ENCODE data around the gene CLNK. TPM values are rescaled to one million over a fixed set of nuclear protein-coding genes. Genes with fewer than 3 reads are reported as not detected.

The CLNK gene
- total and polyA plus RNA-seq, 4 donors: under 0.01 to 0.26 (median 0.11) TPM

DNA sequence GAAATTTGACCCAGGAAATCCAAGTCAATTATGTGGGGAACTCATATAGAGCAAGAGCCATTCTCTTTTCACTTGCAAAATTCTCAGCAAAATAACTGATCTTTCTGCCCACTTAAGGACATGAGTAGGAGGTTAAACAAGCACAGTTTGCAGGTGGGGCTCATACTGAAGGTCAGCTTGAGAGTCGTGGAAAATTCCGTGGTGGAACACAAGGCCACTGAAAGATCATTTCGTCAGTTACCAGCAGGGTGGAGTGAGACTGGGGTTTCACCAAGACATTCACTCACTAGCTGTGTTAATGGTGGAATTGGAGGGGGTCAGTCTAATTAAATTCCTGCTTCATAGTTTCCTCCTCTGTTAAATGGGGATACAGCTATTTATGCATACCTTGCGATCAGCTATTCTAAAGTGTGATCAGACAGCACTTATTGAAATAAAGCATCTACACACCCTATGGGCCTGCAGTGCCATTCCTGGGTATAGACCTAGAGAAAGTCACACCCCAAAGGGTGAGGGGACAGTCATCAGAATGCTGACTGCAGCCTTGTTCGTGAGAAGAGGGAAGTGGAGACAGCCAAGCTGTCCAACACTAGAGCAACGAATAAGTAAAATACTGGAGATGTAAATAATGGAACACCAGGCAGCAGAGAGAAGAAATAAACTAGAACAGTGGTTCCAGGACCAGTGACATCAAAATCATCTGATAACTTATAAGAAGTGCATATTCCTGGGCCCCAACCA is 42.7 kb upstream of the CLNK start:
- H3K27me3 ChIP-seq (ENCODE audit: control insufficient read depth, insufficient read depth, low read length): no peaks in the 10 kb centered on the region
- H3K27ac ChIP-seq (ENCODE audit: low read depth, low read length): no peak overlapping the region
- H3K4me1 ChIP-seq (ENCODE audit: control insufficient read depth, insufficient read depth, low read length): no peaks in the 10 kb centered on the region
- no peaks in the 10 kb centered on the region for H3K9me3 ChIP-seq (ENCODE audit: control insufficient read depth, insufficient read depth, low read length)
- H3K36me3 ChIP-seq (ENCODE audit: control insufficient read depth, insufficient read depth, low read length): no peaks in the 10 kb centered on the region
- DNase-seq (ENCODE audit: low read depth in 4 of 6, low spot score in 6 of 6): no peak
- WGBS (ENCODE audit: insufficient coverage): 93% methylated on average over 3 of the region's 6 CpGs
- no peak overlapping the region for H3K4me3 ChIP-seq (ENCODE audit: low read depth, low read length)

- WGBS (ENCODE audit: insufficient coverage): no CpG with 5 or more reads among the region's 4 CpGs
- Histone ChIP-seq H3K27ac (ENCODE audit: low read depth, low read length) (no peak overlapping the region), H3K4me1 (ENCODE audit: control insufficient read depth, insufficient read depth, low read length) (no peaks in the 10 kb centered on the region), H3K27me3 (ENCODE audit: control insufficient read depth, insufficient read depth, low read length) (no peaks in the 10 kb centered on the region), H3K9me3 (ENCODE audit: control insufficient read depth, insufficient read depth, low read length) (peaks cover 2% of the 10 kb centered on the region), H3K36me3 (ENCODE audit: control insufficient read depth, insufficient read depth, low read length) (no peaks in the 10 kb centered on the region), H3K4me3 (ENCODE audit: low read depth, low read length) (no peak overlapping the region)
- DNase-seq (ENCODE audit: low read depth in 4 of 6, low spot score in 6 of 6): no peak
Measured at GRCh38 chr4:10722957-10723356, 38.4 kb upstream of the CLNK start.

- Histone ChIP-seq H3K36me3 (ENCODE audit: control insufficient read depth, insufficient read depth, low read length) (no peaks in the 10 kb centered on the region), H3K4me3 (ENCODE audit: low read depth, low read length) (no peak overlapping the region), H3K27ac (ENCODE audit: low read depth, low read length) (no peak overlapping the region), H3K27me3 (ENCODE audit: control insufficient read depth, insufficient read depth, low read length) (no peaks in the 10 kb centered on the region), H3K9me3 (ENCODE audit: control insufficient read depth, insufficient read depth, low read length) (peaks cover 2% of the 10 kb centered on the region), H3K4me1 (ENCODE audit: control insufficient read depth, insufficient read depth, low read length) (no peaks in the 10 kb centered on the region)
- DNase-seq (ENCODE audit: low read depth in 4 of 6, low spot score in 6 of 6): no peak
- WGBS (ENCODE audit: insufficient coverage): no CpG with 5 or more reads among the region's 4 CpGs
Measured at GRCh38 chr4:10721616-10722015, 37.0 kb upstream of the CLNK start.

- H3K27me3 ChIP-seq (ENCODE audit: control insufficient read depth, insufficient read depth, low read length): no peaks in the 10 kb centered on the region
- H3K27ac ChIP-seq (ENCODE audit: low read depth, low read length): no peak overlapping the region
- no peaks in the 10 kb centered on the region for H3K4me1 ChIP-seq (ENCODE audit: control insufficient read depth, insufficient read depth, low read length)
- H3K36me3 ChIP-seq (ENCODE audit: control insufficient read depth, insufficient read depth, low read length): no peaks in the 10 kb centered on the region
- H3K4me3 ChIP-seq (ENCODE audit: low read depth, low read length): no peak overlapping the region
- H3K9me3 ChIP-seq (ENCODE audit: control insufficient read depth, insufficient read depth, low read length): peaks cover 7% of the 10 kb centered on the region
- no peak for DNase-seq (ENCODE audit: low read depth in 4 of 6, low spot score in 6 of 6)
- no CpG with 5 or more reads among the region's 2 CpGs for WGBS (ENCODE audit: insufficient coverage)
Measured at GRCh38 chr4:10716163-10716562, 31.6 kb upstream of the CLNK start.

DNA sequence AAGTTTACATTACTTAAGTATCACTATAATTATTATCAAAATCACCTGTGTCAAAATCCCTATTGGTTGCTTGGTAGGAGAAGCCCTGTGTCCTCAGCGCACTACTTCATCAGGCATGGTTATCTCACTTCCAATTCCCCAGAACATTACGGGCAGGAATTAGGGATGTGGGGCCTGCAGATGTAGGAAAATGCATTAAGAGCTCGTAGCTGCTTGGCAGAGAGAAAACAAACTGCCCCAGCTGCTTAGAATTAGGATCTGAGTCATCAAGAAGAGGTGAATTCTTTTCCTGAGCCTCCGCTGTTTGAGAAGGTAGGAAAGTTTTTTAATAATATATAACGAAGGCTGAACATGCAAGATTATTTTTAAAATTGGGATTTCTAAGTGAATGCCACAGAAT is 31.1 kb upstream of the CLNK start:
- Histone ChIP-seq H3K4me3 (ENCODE audit: low read depth, low read length) (no peak overlapping the region), H3K9me3 (ENCODE audit: control insufficient read depth, insufficient read depth, low read length) (peaks cover 7% of the 10 kb centered on the region), H3K36me3 (ENCODE audit: control insufficient read depth, insufficient read depth, low read length) (no peaks in the 10 kb centered on the region), H3K4me1 (ENCODE audit: control insufficient read depth, insufficient read depth, low read length) (no peaks in the 10 kb centered on the region), H3K27ac (ENCODE audit: low read depth, low read length) (no peak overlapping the region), H3K27me3 (ENCODE audit: control insufficient read depth, insufficient read depth, low read length) (no peaks in the 10 kb centered on the region)
- 33% methylated on average over 1 of the region's 5 CpGs for WGBS (ENCODE audit: insufficient coverage)
- no peak for DNase-seq (ENCODE audit: low read depth in 4 of 6, low spot score in 6 of 6)

DNA sequence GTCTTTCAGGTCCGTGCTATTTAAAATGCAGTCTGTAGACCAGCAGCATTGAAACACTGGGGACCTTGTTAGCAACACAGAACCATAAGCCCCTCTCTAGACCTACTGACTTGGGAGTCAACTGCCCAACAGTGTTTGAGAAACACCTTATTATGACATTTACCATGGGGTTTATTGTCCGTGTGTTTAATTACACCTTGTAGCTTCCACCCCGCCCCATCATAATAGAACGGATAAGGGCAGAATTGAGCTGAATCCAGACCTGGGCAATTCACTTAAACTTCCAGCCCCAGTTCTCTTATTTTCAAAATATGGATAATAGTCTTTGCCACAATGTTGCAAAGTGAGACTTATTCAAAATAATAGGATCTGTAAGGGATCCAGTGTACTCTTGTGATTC is 30.6 kb upstream of the CLNK start:
- Histone ChIP-seq H3K4me3 (ENCODE audit: low read depth, low read length) (no peak overlapping the region), H3K36me3 (ENCODE audit: control insufficient read depth, insufficient read depth, low read length) (no peaks in the 10 kb centered on the region), H3K9me3 (ENCODE audit: control insufficient read depth, insufficient read depth, low read length) (peaks cover 5% of the 10 kb centered on the region), H3K27ac (ENCODE audit: low read depth, low read length) (no peak overlapping the region), H3K27me3 (ENCODE audit: control insufficient read depth, insufficient read depth, low read length) (no peaks in the 10 kb centered on the region), H3K4me1 (ENCODE audit: control insufficient read depth, insufficient read depth, low read length) (no peaks in the 10 kb centered on the region)
- DNase-seq (ENCODE audit: low read depth in 4 of 6, low spot score in 6 of 6): no peak
- WGBS (ENCODE audit: insufficient coverage): no CpG with 5 or more reads among the region's 4 CpGs

DNA sequence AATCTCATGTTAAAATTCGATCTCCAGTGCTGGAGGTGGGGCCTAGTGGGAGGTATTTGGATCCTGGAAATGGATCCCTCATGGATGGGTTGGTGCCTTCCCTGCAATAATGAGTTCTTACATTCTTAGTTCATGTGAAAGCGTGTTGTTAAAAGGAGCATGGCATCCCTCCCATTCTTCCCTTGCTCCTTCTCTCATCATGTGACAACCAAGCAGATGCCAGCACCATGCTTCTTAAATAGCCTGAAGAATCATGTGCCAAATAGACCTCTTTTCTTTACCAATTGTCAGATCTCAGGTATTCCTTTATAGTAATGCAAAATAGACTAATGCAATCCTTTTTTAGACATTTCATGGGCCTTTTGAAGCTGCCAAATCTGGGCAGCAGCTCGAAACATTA is 29.0 kb upstream of the CLNK start:
- Histone ChIP-seq H3K27ac (ENCODE audit: low read depth, low read length) (no peak overlapping the region), H3K4me3 (ENCODE audit: low read depth, low read length) (no peak overlapping the region), H3K36me3 (ENCODE audit: control insufficient read depth, insufficient read depth, low read length) (no peaks in the 10 kb centered on the region), H3K27me3 (ENCODE audit: control insufficient read depth, insufficient read depth, low read length) (no peaks in the 10 kb centered on the region), H3K9me3 (ENCODE audit: control insufficient read depth, insufficient read depth, low read length) (peaks cover 5% of the 10 kb centered on the region), H3K4me1 (ENCODE audit: control insufficient read depth, insufficient read depth, low read length) (no peaks in the 10 kb centered on the region)
- peak in 1 of 6 donors; percentile 78 for DNase-seq (ENCODE audit: low read depth in 4 of 6, low spot score in 6 of 6)
- WGBS (ENCODE audit: insufficient coverage): no CpG with 5 or more reads among the region's 3 CpGs

DNA sequence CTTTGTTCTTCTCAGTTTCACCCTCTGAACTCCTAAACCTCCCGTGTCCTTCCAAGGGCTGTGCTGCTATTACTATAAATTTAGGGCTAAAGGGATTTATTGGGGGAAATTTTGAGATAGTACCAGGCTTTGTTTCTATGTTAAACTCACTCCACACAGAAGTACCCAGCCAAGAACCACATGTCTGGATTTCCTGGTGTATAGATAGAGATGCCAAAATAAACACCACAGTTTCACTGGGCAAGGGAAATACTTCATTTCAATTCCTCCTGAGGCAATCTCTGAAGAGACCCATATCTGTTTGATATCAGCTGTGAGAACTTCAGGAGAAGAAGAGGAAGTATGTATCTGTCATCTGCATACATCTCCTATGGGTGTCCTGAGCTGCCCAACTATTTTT is 21.7 kb upstream of the CLNK start:
- DNase-seq (ENCODE audit: low read depth in 4 of 6, low spot score in 6 of 6): no peak
- WGBS (ENCODE audit: insufficient coverage): no CpG with 5 or more reads among the region's 1 CpG
- Histone ChIP-seq H3K36me3 (ENCODE audit: control insufficient read depth, insufficient read depth, low read length) (no peaks in the 10 kb centered on the region), H3K4me3 (ENCODE audit: low read depth, low read length) (no peak overlapping the region), H3K4me1 (ENCODE audit: control insufficient read depth, insufficient read depth, low read length) (no peaks in the 10 kb centered on the region), H3K27me3 (ENCODE audit: control insufficient read depth, insufficient read depth, low read length) (no peaks in the 10 kb centered on the region), H3K9me3 (ENCODE audit: control insufficient read depth, insufficient read depth, low read length) (no peaks in the 10 kb centered on the region), H3K27ac (ENCODE audit: low read depth, low read length) (no peak overlapping the region)

GRCh38 chr4:10704430-10704810 is 19.9 kb upstream of the CLNK start:
- H3K4me1 ChIP-seq (ENCODE audit: control insufficient read depth, insufficient read depth, low read length): no peaks in the 10 kb centered on the region
- H3K9me3 ChIP-seq (ENCODE audit: control insufficient read depth, insufficient read depth, low read length): no peaks in the 10 kb centered on the region
- no peaks in the 10 kb centered on the region for H3K36me3 ChIP-seq (ENCODE audit: control insufficient read depth, insufficient read depth, low read length)
- no peak overlapping the region for H3K4me3 ChIP-seq (ENCODE audit: low read depth, low read length)
- H3K27ac ChIP-seq (ENCODE audit: low read depth, low read length): no peak overlapping the region
- DNase-seq (ENCODE audit: low read depth in 4 of 6, low spot score in 6 of 6): no peak
- no peaks in the 10 kb centered on the region for H3K27me3 ChIP-seq (ENCODE audit: control insufficient read depth, insufficient read depth, low read length)

- DNase-seq (ENCODE audit: low read depth in 4 of 6, low spot score in 6 of 6): no peak
- Histone ChIP-seq H3K4me1 (ENCODE audit: control insufficient read depth, insufficient read depth, low read length) (no peaks in the 10 kb centered on the region), H3K4me3 (ENCODE audit: low read depth, low read length) (no peak overlapping the region), H3K27ac (ENCODE audit: low read depth, low read length) (no peak overlapping the region), H3K27me3 (ENCODE audit: control insufficient read depth, insufficient read depth, low read length) (no peaks in the 10 kb centered on the region), H3K9me3 (ENCODE audit: control insufficient read depth, insufficient read depth, low read length) (no peaks in the 10 kb centered on the region), H3K36me3 (ENCODE audit: control insufficient read depth, insufficient read depth, low read length) (no peaks in the 10 kb centered on the region)
- WGBS (ENCODE audit: insufficient coverage): 100% methylated on average over 2 of the region's 3 CpGs
Measured at GRCh38 chr4:10703766-10704429, 19.3 kb upstream of the CLNK start.
